A549 treated with AZD2906 at 1 μM for 4 hours (cell line): ENCODE results near the gene NEURL2. TPM values are rescaled to one million over a fixed set of nuclear protein-coding genes. Genes with fewer than 3 reads are reported as not detected.

Experiments used
- total RNA-seq: library from RNA; stranded (reverse); fragments of 200-300 nt; extraction: Qiagen RNA extraction; gene quantifications from 5 replicates; pipeline ENCODE4 v1.2.3, GENCODE V29; 2022

Gene NEURL2, protein sequence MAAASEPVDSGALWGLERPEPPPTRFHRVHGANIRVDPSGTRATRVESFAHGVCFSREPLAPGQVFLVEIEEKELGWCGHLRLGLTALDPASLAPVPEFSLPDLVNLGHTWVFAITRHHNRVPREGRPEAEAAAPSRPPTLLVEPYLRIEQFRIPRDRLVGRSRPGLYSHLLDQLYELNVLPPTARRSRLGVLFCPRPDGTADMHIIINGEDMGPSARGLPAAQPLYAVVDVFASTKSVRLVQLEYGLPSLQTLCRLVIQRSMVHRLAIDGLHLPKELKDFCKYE
- total RNA-seq: 0.61 to 1.1 TPM (median 0.96 TPM) in 5 replicates

GRCh38 chr20:45890985-45891983 is at the start of gene NEURL2, which contains the start of gene CTSA:
Gene NEURL2, minus strand, starts transcription at chr20:45891208. Its CDS starts 217 bp downstream, at chr20:45890991.
Gene CTSA, plus strand, starts transcription at chr20:45891335. Its CDS starts 234 bp downstream, at chr20:45891569.

DNA sequence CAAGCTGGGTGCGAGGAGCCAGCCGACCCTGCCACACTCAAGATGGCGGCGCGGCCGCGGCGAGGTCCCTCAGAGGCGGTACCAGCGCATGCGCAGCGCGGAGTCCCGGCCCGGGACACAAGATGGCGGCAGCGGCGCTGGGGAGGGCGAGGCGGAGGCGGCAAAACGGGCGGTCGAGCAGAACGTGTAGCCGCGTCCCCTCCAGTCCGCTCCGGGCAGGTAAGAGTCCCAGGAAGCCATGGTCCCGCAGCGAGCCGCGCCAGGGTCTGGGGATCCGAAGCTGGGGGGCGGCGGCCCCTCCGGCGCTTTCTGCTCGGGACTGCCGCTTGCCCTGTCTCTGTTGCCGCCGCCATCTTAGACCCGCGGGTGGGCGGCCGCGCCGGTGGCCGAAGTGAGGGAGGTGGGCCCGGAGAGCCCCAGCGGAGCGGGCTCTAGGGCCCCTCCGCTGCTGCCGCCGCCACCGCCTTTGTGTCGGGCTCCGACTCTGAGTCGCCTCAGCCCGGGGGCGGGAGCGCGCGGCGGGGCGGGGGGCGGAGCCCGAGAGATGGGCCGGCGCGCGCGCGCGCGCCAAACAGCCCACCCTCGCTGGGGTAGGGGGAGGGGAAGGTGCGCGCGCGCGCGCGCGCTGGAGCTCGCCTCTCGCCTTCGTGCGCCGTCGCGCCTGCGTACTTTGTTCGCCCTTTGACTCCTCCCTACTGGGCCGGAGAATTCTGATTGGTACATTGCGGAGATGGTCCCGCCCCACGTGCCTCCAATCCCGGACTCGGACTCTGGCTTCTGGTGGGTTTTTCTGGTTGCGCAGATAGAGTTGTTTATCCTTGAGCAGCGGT is 43.8 kb upstream of the NEURL2 start, which contains the start of gene PCIF1:
PCIF1 (plus strand) TSS at position 98 of the 830 bp plus-strand sequence. CDS start 4,317 bp downstream, outside the sequence.

DNA sequence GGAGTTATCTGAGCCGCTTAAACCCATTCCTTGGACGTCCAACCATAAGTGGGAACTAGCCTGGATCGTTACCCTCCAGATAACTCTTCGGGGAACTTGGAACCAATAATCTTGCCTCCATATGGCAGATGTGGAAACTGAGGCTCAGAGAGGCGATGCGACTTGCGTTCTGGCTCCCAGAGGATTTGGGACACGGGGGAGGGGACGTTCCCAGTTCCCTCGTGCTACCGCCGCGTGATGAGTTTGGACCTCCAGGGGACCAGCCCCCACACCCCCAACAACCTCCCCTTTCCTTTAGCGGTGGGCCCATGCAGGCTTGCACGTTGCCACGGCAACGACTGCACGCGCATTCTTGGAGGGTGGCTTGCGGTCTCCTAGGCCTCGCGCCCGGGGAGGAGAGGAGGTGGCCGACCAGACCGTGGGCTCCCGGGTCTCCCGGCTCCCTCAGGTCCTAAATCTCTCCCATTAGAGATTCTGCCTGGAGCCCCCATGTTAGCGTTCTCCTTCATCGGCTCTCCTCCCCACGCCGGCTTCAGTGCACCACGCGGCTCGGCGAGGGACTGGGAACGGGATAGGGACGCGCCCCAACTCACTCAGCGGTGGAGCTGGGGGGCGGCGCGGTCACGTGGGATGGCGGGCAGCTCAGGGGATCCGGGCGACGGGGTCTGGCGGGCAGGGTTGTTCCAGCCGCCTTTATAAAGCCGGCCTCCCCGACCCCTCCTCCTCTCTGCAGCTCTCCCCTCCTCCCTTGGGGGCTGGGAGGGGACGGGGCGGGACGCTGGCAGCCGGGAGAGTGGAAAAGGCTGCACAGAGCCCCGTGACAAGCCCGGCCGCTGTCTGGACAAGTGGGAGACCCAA is 20.7 kb upstream of the NEURL2 start, which contains the start of gene PLTP:
PLTP (minus strand) TSS at position 670 of the 858 bp plus-strand sequence. CDS start 703 bp downstream, outside the sequence.

DNA sequence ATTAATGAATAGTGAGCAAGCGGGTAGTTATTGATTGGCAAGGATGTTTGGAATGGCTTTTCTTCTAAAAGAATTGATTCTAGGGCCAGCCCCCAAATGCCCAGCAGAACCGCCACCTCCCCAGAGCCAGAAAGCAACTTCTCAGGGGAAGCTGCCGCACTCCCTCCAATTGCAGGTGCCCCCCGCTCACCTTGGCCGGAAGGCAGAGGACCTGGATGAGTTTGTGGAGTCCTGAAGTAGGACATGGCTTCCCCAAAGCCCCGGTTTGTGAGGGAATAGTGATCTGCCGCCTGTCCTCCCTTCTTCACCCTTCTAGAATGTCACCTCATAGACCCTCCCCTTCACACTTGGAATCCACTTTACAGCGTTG is 3.7 kb downstream of the NEURL2 start, which contains the start of gene SPATA25:
SPATA25 (minus strand) TSS at position 277 of the 370 bp plus-strand sequence; CDS start at position 245, 32 bp downstream.

GRCh38 chr20:45880988-45881788 is 9.8 kb downstream of the NEURL2 start, which contains the start of gene ZSWIM1:
Gene ZSWIM1, plus strand, starts transcription at chr20:45881227. Its CDS starts 1,366 bp downstream, at chr20:45882593.

GRCh38 chr20:45857114-45857881 is 33.7 kb downstream of the NEURL2 start, which contains the start of the genes ACOT8 and ZSWIM3:
Gene ACOT8, minus strand, starts transcription at chr20:45857392. Its CDS starts 77 bp downstream, at chr20:45857315.
Gene ZSWIM3, plus strand, starts transcription at chr20:45857614. Its CDS starts 212 bp downstream, at chr20:45857826.

Other genes with a start within 250 kb of the NEURL2 start
- gene WFDC11, start 221.0 kb downstream of the NEURL2 start, total RNA-seq: not detected in 5 replicates
- gene WFDC13, start 189.2 kb downstream of the NEURL2 start, total RNA-seq: not detected in 5 replicates
- not detected in 5 replicates for gene WFDC10B, start 186.2 kb downstream of the NEURL2 start, total RNA-seq
- not detected in 5 replicates for gene SPINT4, start 168.9 kb downstream of the NEURL2 start, total RNA-seq
- gene WFDC3, start 99.3 kb downstream of the NEURL2 start, total RNA-seq: not detected in 5 replicates
- gene DNTTIP1, start 99.3 kb downstream of the NEURL2 start, total RNA-seq: 30.2 to 35.8 TPM (median 35.2 TPM) in 5 replicates
- 217 to 241 TPM (median 229 TPM) in 5 replicates for gene UBE2C, start 78.6 kb downstream of the NEURL2 start, total RNA-seq
- 0.13 to 0.26 TPM (median 0.25 TPM) in 3 of 5 replicates, not detected in the others for gene TNNC2, start 63.9 kb downstream of the NEURL2 start, total RNA-seq
- 8.7 to 10.8 TPM (median 10.1 TPM) in 5 replicates for gene SNX21, start 57.4 kb downstream of the NEURL2 start, total RNA-seq
- 18.1 to 21.1 TPM (median 18.5 TPM) in 5 replicates for gene ACOT8, start 33.8 kb downstream of the NEURL2 start, total RNA-seq
- 1.6 to 2.2 TPM (median 1.7 TPM) in 5 replicates for gene ZSWIM3, start 33.6 kb downstream of the NEURL2 start, total RNA-seq
- 4.9 to 5.9 TPM (median 5.8 TPM) in 5 replicates for gene ZSWIM1, start 10.0 kb downstream of the NEURL2 start, total RNA-seq
- 0.23 to 0.48 TPM (median 0.30 TPM) in 5 replicates for gene SPATA25, start 3.6 kb downstream of the NEURL2 start, total RNA-seq
- 91.5 to 122 TPM (median 109 TPM) in 5 replicates for gene CTSA, start 127 bp upstream of the NEURL2 start, total RNA-seq
- 1.4 to 2.0 TPM (median 1.7 TPM) in 5 replicates for gene PLTP, start 20.9 kb upstream of the NEURL2 start, total RNA-seq
- 28.6 to 37.2 TPM (median 33.6 TPM) in 5 replicates for gene PCIF1, start 43.5 kb upstream of the NEURL2 start, total RNA-seq
- 6.6 to 9.5 TPM (median 8.6 TPM) in 5 replicates for gene ZNF335, start 81.0 kb upstream of the NEURL2 start, total RNA-seq
- gene MMP9, start 117.7 kb upstream of the NEURL2 start, total RNA-seq: 0.19 to 0.52 TPM (median 0.44 TPM) in 5 replicates
- gene SLC12A5, start 138.0 kb upstream of the NEURL2 start, total RNA-seq: 10.9 to 19.3 TPM (median 13.7 TPM) in 5 replicates
- 18.3 to 22.3 TPM (median 20.4 TPM) in 5 replicates for gene NCOA5, start 198.8 kb upstream of the NEURL2 start, total RNA-seq
- 3.5 to 5.2 TPM (median 4.3 TPM) in 5 replicates for gene CD40, start 227.1 kb upstream of the NEURL2 start, total RNA-seq